ENCODE data around the gene ITGB4.
"Not testable (repeated sequence)": the region's sequence is repeated elsewhere in the genome, so short reads cannot be mapped to it uniquely, and the experiment has no call there.

Gene ITGB4

GRCh38 chr17:75778066-75778860, 57.0 kb downstream of the ITGB4 start:
- Histone ChIP-seq H3K36me3 (ENCODE audit: control insufficient read depth in 4 of 4, insufficient read depth in 4 of 4, low read length in 3 of 4) (peaks cover 4 to 39% (median 20%) of the 10 kb centered on the region in 4 experiments), H3K27ac (ENCODE audit: insufficient read depth in 1 of 2, low read depth in 1 of 2, low read length in 2 of 2, poor library complexity in 1 of 2, severe bottlenecking in 2 of 2) (peak overlapping the region; percentile 89 to 96), H3K4me1 (ENCODE audit: control extremely low read depth in 1 of 4, control insufficient read depth in 4 of 4, insufficient read depth in 4 of 4, low read length in 3 of 4) (peaks cover 17 to 39% (median 24%) of the 10 kb centered on the region in 4 experiments), H3K4me3 (ENCODE audit: control insufficient read depth in 1 of 7, extremely low read depth in 1 of 7, insufficient read depth in 4 of 7, low read depth in 2 of 7, low read length in 6 of 7) (peak overlapping the region; percentile 84 to 99 (median 90))
- ChIA-PET CTCF (interaction anchor here (0.8 to 6.9 kb wide), 5 partner anchors 14 to 54 kb away, joined by 3 to 85 read pairs (median 4); partner anchors contain the start of gene GALK1), POLR2A (interaction anchor here (0.6 to 4.9 kb wide), 7 partner anchors 13 to 487 kb away, joined by 3 to 39 read pairs (median 4); partner anchors contain the start of genes GALK1, UBALD2 and UNC13D)
- not testable (repeated sequence) for H3K27me3 ChIP-seq (replicated peaks in 2 of 5; ENCODE audit: control insufficient read depth in 4 of 5, insufficient read depth in 5 of 5, low read length in 4 of 5); H3K9me3 ChIP-seq (ENCODE audit: control extremely low read depth in 1 of 5, control insufficient read depth in 4 of 5, insufficient read depth in 2 of 5, low read depth in 1 of 5, low read length in 4 of 5); DNase-seq
- under 1% methylated on average over 14 of the region's 19 CpGs for WGBS (ENCODE audit: insufficient coverage)

DNA sequence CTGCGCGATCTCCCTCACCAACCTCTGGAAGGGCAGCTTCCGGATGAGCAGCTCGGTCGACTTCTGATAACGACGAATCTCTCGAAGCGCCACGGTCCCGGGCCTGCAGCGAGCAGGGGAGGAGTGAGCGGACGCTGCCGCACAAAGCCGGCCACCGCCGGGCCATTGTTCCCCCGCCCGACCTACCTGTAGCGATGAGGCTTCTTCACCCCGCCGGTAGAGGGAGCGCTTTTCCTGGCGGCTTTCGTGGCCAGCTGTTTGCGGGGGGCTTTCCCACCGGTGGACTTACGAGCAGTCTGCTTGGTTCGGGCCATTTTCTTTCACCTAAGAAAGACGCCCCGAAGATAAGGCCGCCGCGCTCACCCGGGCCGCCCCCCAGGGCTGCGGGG, 57.6 kb downstream of the ITGB4 start:
- POLR2A ChIA-PET = interaction anchor here (0.7 to 4.9 kb wide), 6 partner anchors 13 to 65 kb away, joined by 3 to 39 read pairs (median 6); partner anchors contain the start of genes GALK1 and UNC13D
- Histone ChIP-seq H3K4me3 (ENCODE audit: control insufficient read depth in 1 of 7, extremely low read depth in 1 of 7, insufficient read depth in 4 of 7, low read depth in 2 of 7, low read length in 6 of 7) (peak overlapping the region; percentile 84 to 99 (median 90)), H3K36me3 (ENCODE audit: control insufficient read depth in 4 of 4, insufficient read depth in 4 of 4, low read length in 3 of 4) (peaks cover 4 to 39% (median 20%) of the 10 kb centered on the region in 4 experiments), H3K27ac (ENCODE audit: insufficient read depth in 1 of 2, low read depth in 1 of 2, low read length in 2 of 2, poor library complexity in 1 of 2, severe bottlenecking in 2 of 2) (peak overlapping the region; percentile 89 to 96), H3K4me1 (ENCODE audit: control extremely low read depth in 1 of 4, control insufficient read depth in 4 of 4, insufficient read depth in 4 of 4, low read length in 3 of 4) (peaks cover 23 to 45% (median 29%) of the 10 kb centered on the region in 4 experiments), H3K27me3 (replicated peaks in 2 of 5; ENCODE audit: control insufficient read depth in 4 of 5, insufficient read depth in 5 of 5, low read length in 4 of 5) (no peaks in the 10 kb centered on the region), H3K9me3 (ENCODE audit: control extremely low read depth in 1 of 5, control insufficient read depth in 4 of 5, insufficient read depth in 2 of 5, low read depth in 1 of 5, low read length in 4 of 5) (no peaks in the 10 kb centered on the region)
- under 1% methylated on average over 38 of the region's 38 CpGs for WGBS (ENCODE audit: insufficient coverage)
- CTCF ChIA-PET = interaction anchor here (0.8 to 6.9 kb wide), 5 partner anchors 15 to 54 kb away, joined by 3 to 85 read pairs (median 4); partner anchors contain the start of gene GALK1
- peak in 1 of 3 donors; percentile 73 for DNase-seq

- under 1% methylated on average over 63 of the region's 84 CpGs for WGBS (ENCODE audit: insufficient coverage)
These were observed 58.2 kb downstream of the ITGB4 start for GRCh38 chr17:75779250-75779986.

DNA sequence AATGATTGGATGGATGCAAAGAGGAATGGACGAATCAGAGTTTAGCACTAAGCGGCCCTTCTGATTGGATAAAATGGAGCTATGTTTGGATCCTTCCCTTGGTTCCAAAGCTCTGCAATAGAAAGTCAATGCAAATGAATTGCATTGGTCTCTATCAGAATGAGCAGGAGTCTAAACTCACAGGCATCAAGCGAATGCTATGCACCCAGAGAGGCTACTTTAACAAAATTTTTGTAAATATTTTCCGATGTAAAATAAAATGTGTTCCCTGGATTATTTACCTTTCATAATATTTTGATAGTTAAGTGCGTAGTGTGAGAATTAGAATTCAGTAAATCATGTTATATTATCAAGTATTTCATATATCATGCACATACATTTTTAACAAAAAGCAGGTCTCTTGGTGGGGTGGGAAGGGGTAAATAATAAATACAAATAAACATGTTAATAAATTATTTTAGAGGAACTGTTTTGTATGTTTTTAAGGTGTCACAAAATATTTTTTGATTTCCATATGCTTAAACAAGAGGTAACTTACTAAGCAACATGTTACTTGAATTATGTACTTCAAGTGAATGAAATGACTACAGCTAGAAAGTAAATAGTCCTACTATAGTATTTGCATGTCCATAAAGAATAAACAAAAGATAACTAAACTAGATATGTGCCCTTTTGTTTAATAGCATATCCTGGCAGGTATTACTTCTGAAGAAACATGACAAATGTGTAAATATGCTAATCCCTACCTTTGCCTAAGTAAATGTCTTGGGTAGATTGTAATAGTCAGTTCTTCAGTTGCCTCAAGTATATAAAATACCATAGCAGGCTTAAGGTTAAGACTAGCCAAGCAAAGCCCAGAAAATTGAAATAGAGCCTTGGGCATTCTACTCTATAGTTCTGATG, 59.0 kb downstream of the ITGB4 start:
- WGBS (ENCODE audit: insufficient coverage) = 0% methylated on average over 3 of the region's 5 CpGs
- Histone ChIP-seq H3K27me3 (replicated peaks in 2 of 5; ENCODE audit: control insufficient read depth in 4 of 5, insufficient read depth in 5 of 5, low read length in 4 of 5) (no peaks in the 10 kb centered on the region), H3K9me3 (ENCODE audit: control extremely low read depth in 1 of 5, control insufficient read depth in 4 of 5, insufficient read depth in 2 of 5, low read depth in 1 of 5, low read length in 4 of 5) (no peaks in the 10 kb centered on the region), H3K36me3 (ENCODE audit: control insufficient read depth in 4 of 4, insufficient read depth in 4 of 4, low read length in 3 of 4) (peaks cover 1 to 32% (median 16%) of the 10 kb centered on the region in 4 experiments), H3K4me1 (ENCODE audit: control extremely low read depth in 1 of 4, control insufficient read depth in 4 of 4, insufficient read depth in 4 of 4, low read length in 3 of 4) (peaks cover 28 to 53% (median 37%) of the 10 kb centered on the region in 4 experiments), H3K4me3 (ENCODE audit: control insufficient read depth in 1 of 7, extremely low read depth in 1 of 7, insufficient read depth in 4 of 7, low read depth in 2 of 7, low read length in 6 of 7) (peak overlapping the region in 3 of 7 experiments; percentile 36 to 85 (median 56)), H3K27ac (ENCODE audit: insufficient read depth in 1 of 2, low read depth in 1 of 2, low read length in 2 of 2, poor library complexity in 1 of 2, severe bottlenecking in 2 of 2) (peak overlapping the region in 1 of 2 experiments; percentile 3)
- POLR2A ChIA-PET = interaction anchor here (0.6 to 4.9 kb wide), 13 partner anchors 9 to 127 kb away, joined by 3 to 39 read pairs (median 4); partner anchors contain the start of genes GALK1 and WBP2
- DNase-seq = no peak
- CTCF ChIA-PET = interaction anchor here (0.7 to 1.3 kb wide), 6 partner anchors 9 to 80 kb away, joined by 3 to 5 read pairs (median 4); partner anchors contain the start of gene GALK1

More at GRCh38 chr17:75779250-75779986, 58.2 kb downstream of the ITGB4 start:
- Histone ChIP-seq H3K27ac (ENCODE audit: insufficient read depth in 1 of 2, low read depth in 1 of 2, low read length in 2 of 2, poor library complexity in 1 of 2, severe bottlenecking in 2 of 2) (peak overlapping the region; percentile 89 to 96), H3K4me3 (ENCODE audit: control insufficient read depth in 1 of 7, extremely low read depth in 1 of 7, insufficient read depth in 4 of 7, low read depth in 2 of 7, low read length in 6 of 7) (peak overlapping the region; percentile 84 to 99 (median 90)), H3K27me3 (replicated peaks in 2 of 5; ENCODE audit: control insufficient read depth in 4 of 5, insufficient read depth in 5 of 5, low read length in 4 of 5) (no peaks in the 10 kb centered on the region), H3K4me1 (ENCODE audit: control extremely low read depth in 1 of 4, control insufficient read depth in 4 of 4, insufficient read depth in 4 of 4, low read length in 3 of 4) (peaks cover 28 to 51% (median 34%) of the 10 kb centered on the region in 4 experiments), H3K36me3 (ENCODE audit: control insufficient read depth in 4 of 4, insufficient read depth in 4 of 4, low read length in 3 of 4) (peaks cover 4 to 37% (median 20%) of the 10 kb centered on the region in 4 experiments), H3K9me3 (ENCODE audit: control extremely low read depth in 1 of 5, control insufficient read depth in 4 of 5, insufficient read depth in 2 of 5, low read depth in 1 of 5, low read length in 4 of 5) (no peaks in the 10 kb centered on the region)
- CTCF ChIA-PET = interaction anchor here (0.7 to 6.9 kb wide), 9 partner anchors 8 to 81 kb away, joined by 3 to 85 read pairs (median 4); partner anchors contain the start of gene GALK1
- DNase-seq = peak; percentile 99 to 100 (median 100)
- POLR2A ChIA-PET = interaction anchor here (0.6 to 4.9 kb wide), 12 partner anchors 10 to 126 kb away, joined by 3 to 39 read pairs (median 4); partner anchors contain the start of genes GALK1, UNC13D and WBP2

DNA sequence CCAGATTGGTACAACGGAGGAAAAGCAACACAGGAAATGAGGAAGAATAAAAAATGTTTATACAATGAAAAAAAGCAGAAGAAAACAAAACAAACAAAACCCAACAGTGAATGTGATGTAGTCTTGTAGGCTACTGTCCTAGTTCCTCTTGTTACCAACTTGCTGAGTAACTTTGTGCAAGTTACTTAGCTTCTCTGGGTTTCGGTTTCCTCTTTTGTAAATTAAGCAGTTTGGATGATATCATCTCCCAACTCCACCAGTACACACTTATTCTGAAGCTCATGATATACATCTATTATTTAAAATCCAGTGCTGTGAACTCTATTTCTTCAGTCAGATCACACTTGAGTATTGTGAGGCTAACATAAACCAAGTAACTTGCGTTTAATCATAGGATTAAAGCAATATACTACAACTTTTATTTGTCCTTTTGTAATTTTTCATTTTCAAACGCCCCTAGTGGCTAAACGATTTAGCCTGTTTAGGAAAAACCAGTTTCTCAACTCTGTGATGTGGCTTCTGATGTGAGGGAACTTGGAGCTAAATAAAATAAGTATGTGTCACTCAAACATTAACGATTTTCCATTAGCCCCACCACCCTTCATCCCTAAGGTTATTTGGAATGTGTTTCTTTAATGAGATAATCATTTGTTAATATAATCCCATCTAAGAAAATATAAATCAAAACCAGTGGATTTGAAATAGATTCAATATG, 62.0 kb downstream of the ITGB4 start:
- peaks cover 33 to 53% (median 38%) of the 10 kb centered on the region in 4 experiments for H3K4me1 ChIP-seq (ENCODE audit: control extremely low read depth in 1 of 4, control insufficient read depth in 4 of 4, insufficient read depth in 4 of 4, low read length in 3 of 4)
- no peaks in the 10 kb centered on the region for H3K27me3 ChIP-seq (replicated peaks in 2 of 5; ENCODE audit: control insufficient read depth in 4 of 5, insufficient read depth in 5 of 5, low read length in 4 of 5)
- ChIA-PET POLR2A (interaction anchor here (0.6 to 1.3 kb wide), 3 partner anchors 18 to 75 kb away, joined by 3 read pairs; partner anchors contain the start of gene GALK1), CTCF (interaction anchor here (0.8 to 2.5 kb wide), 19 partner anchors 8 to 195 kb away, joined by 3 to 16 read pairs (median 4); partner anchors contain the start of genes GALK1 and TRIM65)
- H3K27ac ChIP-seq (ENCODE audit: insufficient read depth in 1 of 2, low read depth in 1 of 2, low read length in 2 of 2, poor library complexity in 1 of 2, severe bottlenecking in 2 of 2) = peak overlapping the region in 1 of 2 experiments; percentile 99
- 29% methylated on average over 1 of the region's 6 CpGs for WGBS (ENCODE audit: insufficient coverage)
- peaks cover 0 to 13% (median 5%) of the 10 kb centered on the region in 4 experiments for H3K36me3 ChIP-seq (ENCODE audit: control insufficient read depth in 4 of 4, insufficient read depth in 4 of 4, low read length in 3 of 4)
- DNase-seq = peak; percentile 63 to 90 (median 88)
- no peaks in the 10 kb centered on the region for H3K9me3 ChIP-seq (ENCODE audit: control extremely low read depth in 1 of 5, control insufficient read depth in 4 of 5, insufficient read depth in 2 of 5, low read depth in 1 of 5, low read length in 4 of 5)
- H3K4me3 ChIP-seq (ENCODE audit: control insufficient read depth in 1 of 7, extremely low read depth in 1 of 7, insufficient read depth in 4 of 7, low read depth in 2 of 7, low read length in 6 of 7) = peak overlapping the region in 4 of 7 experiments; percentile 11 to 91 (median 84)

Data from common myeloid progenitor, CD34-positive (primary cell).